Panc1 (cell line): Measurements from ENCODE around the gene TMEM185A. TPM values are rescaled to one million over a fixed set of nuclear protein-coding genes. Genes with fewer than 3 reads are reported as not detected.

Source experiments
- ATAC-seq: fragments of 200-7000 bp; cut with Tn5 transposase; 2 replicates; pipeline ENCODE4 v1.9.1; 2020; ENCODE audit warnings: mild to moderate bottlenecking, moderate library complexity
- BruUV-seq: library from RNA; stranded (reverse); fragments of 400-500 nt; replicated peaks from 2 replicates; lab custom pipeline; 2021; lab: Mats Ljungman, UMichigan
- CTCF ChIA-PET: fragments of 300-600 bp; sonication (Branson Sonifier 250); formaldehyde crosslinking; loops from one replicate; lab custom pipeline; 2022; ENCODE audit warnings: antibody characterized with exemption; lab: Charles Lee
- POLR2A ChIA-PET: fragments of 300-600 bp; sonication (Branson Sonifier 250); formaldehyde crosslinking; loops from one replicate; lab custom pipeline; 2022; ENCODE audit warnings: antibody characterized with exemption; lab: Charles Lee
- DNase-seq: peaks from one replicate; pipeline ENCODE4 v3.0.0-alpha.2; 2010; ENCODE audit warnings: low read depth, low spot score
- H3K27ac ChIP-seq: 2 replicates; pipeline ENCODE4 v1.5.1; 2011; ENCODE audit warnings: mild to moderate bottlenecking, low read length, inconsistent platforms
- H3K27me3 ChIP-seq: fragments of 200-500 bp; sonication (Bioruptor generic); 2 replicates; pipeline ENCODE4 v1.6.0; 2014; ENCODE audit warnings: low read length, inconsistent platforms; ENCODE audit not compliant: control insufficient read depth, insufficient read depth
- H3K36me3 ChIP-seq: fragments of 200-500 bp; sonication (Bioruptor generic); 2 replicates; pipeline ENCODE4 v1.5.1; 2014; ENCODE audit warnings: inconsistent platforms, mild to moderate bottlenecking, low read length, moderate library complexity; ENCODE audit not compliant: control insufficient read depth, insufficient read depth
- H3K4me1 ChIP-seq: 2 replicates; pipeline ENCODE4 v1.5.1; 2011; ENCODE audit warnings: inconsistent platforms, mild to moderate bottlenecking, low read length, moderate library complexity; ENCODE audit not compliant: control insufficient read depth, insufficient read depth
- H3K4me3 ChIP-seq, 2 experiments: 2 replicates each; pipeline ENCODE4 v1.5.1; 2011 to 2012; ENCODE audit warnings: low read depth in 2 of 2, low read length in 2 of 2, mild to moderate bottlenecking in 2 of 2, inconsistent platforms in 1 of 2, moderate library complexity in 1 of 2
- H3K9me3 ChIP-seq: fragments of 200-500 bp; sonication (Bioruptor generic); 2 replicates; pipeline ENCODE4 v1.5.1; 2014; ENCODE audit warnings: low read depth, mild to moderate bottlenecking, inconsistent platforms, low read length, moderate library complexity; ENCODE audit not compliant: control insufficient read depth, insufficient read depth
- POLR2AphosphoS5 ChIP-seq: IDR thresholded peaks from 2 replicates; pipeline ENCODE4 v1.6.1; 2012; ENCODE audit warnings: mild to moderate bottlenecking, low read depth, low read length, moderate library complexity
- REST ChIP-seq, 2 experiments: IDR thresholded peaks; 2 replicates each; pipeline ENCODE4 v1.6.1; 2011 to 2012; ENCODE audit warnings: low read depth in 2 of 2, control low read depth in 1 of 2, low read length in 1 of 2, mild to moderate bottlenecking in 1 of 2, moderate library complexity in 1 of 2; ENCODE audit not compliant: insufficient read depth in 1 of 2
- SIN3A ChIP-seq: IDR thresholded peaks from 2 replicates; pipeline ENCODE4 v1.6.1; 2012; ENCODE audit warnings: low read depth, mild to moderate bottlenecking, low read length, moderate library complexity, borderline replicate concordance; ENCODE audit not compliant: insufficient read depth
- TCF7L2 ChIP-seq: IDR thresholded peaks from 2 replicates; pipeline ENCODE4 v1.6.1; 2011; ENCODE audit warnings: mild to moderate bottlenecking, low read depth, low read length, inconsistent platforms
- in situ Hi-C: cut with HindIII; loops from 2 replicates; pipeline ENCODE4 v1.10.0; 2016; ENCODE audit warnings: low sequenced_read_pairs, low pct_unique_long_range_greater_than_20kb
- intact Hi-C: fragments of 100-400 bp; cut with micrococcal nuclease; formaldehyde crosslinking; loops from one replicate; pipeline ENCODE4 v1.10.0; 2022; ENCODE audit not compliant: unreplicated experiment
- total RNA-seq: library from RNA; stranded (reverse); gene quantifications from one replicate; pipeline ENCODE4 v1.2.1, GENCODE V29; 2021; ENCODE audit not compliant: unreplicated experiment
- TF ChIP-seq, protein P1 (sequence below): fragments of 450-650 bp; IDR thresholded peaks from 2 replicates; pipeline ENCODE4 v1.5.1; 2017; ENCODE audit warnings: mild to moderate bottlenecking

TMEM185A gene
- total RNA-seq, 1 experiment from 2014 or later: 27.3 TPM

GRCh38 chrX:149641835-149642234 lies 10.2 kb upstream of the TMEM185A start:
- CTCF ChIA-PET: no interaction called here
- no peaks in the 10 kb centered on the region for H3K4me1 ChIP-seq
- DNase-seq: no peak
- BruUV-seq: no TSS peak
- no peak overlapping the region for H3K27ac ChIP-seq
- H3K36me3 ChIP-seq: no peaks in the 10 kb centered on the region
- ATAC-seq: no peak
- TF ChIP-seq SIN3A: no peak
- no peak for TF ChIP-seq TCF7L2
- TF ChIP-seq, protein P1, sequence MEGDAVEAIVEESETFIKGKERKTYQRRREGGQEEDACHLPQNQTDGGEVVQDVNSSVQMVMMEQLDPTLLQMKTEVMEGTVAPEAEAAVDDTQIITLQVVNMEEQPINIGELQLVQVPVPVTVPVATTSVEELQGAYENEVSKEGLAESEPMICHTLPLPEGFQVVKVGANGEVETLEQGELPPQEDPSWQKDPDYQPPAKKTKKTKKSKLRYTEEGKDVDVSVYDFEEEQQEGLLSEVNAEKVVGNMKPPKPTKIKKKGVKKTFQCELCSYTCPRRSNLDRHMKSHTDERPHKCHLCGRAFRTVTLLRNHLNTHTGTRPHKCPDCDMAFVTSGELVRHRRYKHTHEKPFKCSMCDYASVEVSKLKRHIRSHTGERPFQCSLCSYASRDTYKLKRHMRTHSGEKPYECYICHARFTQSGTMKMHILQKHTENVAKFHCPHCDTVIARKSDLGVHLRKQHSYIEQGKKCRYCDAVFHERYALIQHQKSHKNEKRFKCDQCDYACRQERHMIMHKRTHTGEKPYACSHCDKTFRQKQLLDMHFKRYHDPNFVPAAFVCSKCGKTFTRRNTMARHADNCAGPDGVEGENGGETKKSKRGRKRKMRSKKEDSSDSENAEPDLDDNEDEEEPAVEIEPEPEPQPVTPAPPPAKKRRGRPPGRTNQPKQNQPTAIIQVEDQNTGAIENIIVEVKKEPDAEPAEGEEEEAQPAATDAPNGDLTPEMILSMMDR: no peak
- no peak for TF ChIP-seq REST (IDR thresholded peaks at IDR 0.05; ENCODE audit: insufficient read depth in 1 of 2, low read depth in 2 of 2, low read length in 1 of 2)
- no peak for TF ChIP-seq POLR2AphosphoS5
- no peaks in the 10 kb centered on the region for H3K9me3 ChIP-seq
- POLR2A ChIA-PET: no interaction called here
- in situ Hi-C loops: no loop called here
- H3K4me3 ChIP-seq: no peak overlapping the region
- intact Hi-C loops: no loop called here
- peaks cover 2% of the 10 kb centered on the region for H3K27me3 ChIP-seq

DNA sequence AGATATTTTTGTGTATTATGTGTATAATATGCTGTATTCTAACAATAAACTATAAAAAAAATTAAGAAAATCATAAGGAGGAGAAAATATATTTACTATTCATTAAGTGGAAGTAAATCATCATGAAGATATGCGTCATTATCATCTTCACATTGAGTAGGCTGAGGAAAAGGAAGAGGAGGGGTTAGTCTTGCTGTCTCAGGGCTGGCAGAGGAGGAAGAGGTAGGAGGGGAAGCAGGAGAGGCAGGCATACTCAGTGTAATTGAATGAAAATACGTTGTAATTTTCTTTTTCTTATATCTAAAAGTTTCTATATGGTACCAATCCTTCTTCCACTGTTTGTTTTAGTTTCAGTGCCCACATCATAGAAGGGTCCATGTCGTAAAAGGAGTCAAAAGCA lies 9.8 kb upstream of the TMEM185A start:
- TF ChIP-seq REST (IDR thresholded peaks at IDR 0.05; ENCODE audit: insufficient read depth in 1 of 2, low read depth in 2 of 2, low read length in 1 of 2) (no peak), SIN3A (no peak), POLR2AphosphoS5 (no peak), TCF7L2 (no peak)
- TF ChIP-seq, protein P1: no peak
- no TSS peak for BruUV-seq
- Histone ChIP-seq H3K4me3 (no peak overlapping the region), H3K27ac (no peak overlapping the region), H3K27me3 (peaks cover 2% of the 10 kb centered on the region), H3K9me3 (no peaks in the 10 kb centered on the region), H3K36me3 (no peaks in the 10 kb centered on the region), H3K4me1 (no peaks in the 10 kb centered on the region)
- intact Hi-C loops: no loop called here
- ATAC-seq: no peak
- ChIA-PET CTCF (no interaction called here), POLR2A (no interaction called here)
- in situ Hi-C loops: no loop called here
- DNase-seq: no peak
